SW480 (cell line): ENCODE measurements around the gene COMMD1.

Experiments used
- DNase-seq: peaks from one replicate; pipeline ENCODE4 v3.0.0-alpha.2; 2016; ENCODE audit warnings: low spot score

The COMMD1 gene

DNA sequence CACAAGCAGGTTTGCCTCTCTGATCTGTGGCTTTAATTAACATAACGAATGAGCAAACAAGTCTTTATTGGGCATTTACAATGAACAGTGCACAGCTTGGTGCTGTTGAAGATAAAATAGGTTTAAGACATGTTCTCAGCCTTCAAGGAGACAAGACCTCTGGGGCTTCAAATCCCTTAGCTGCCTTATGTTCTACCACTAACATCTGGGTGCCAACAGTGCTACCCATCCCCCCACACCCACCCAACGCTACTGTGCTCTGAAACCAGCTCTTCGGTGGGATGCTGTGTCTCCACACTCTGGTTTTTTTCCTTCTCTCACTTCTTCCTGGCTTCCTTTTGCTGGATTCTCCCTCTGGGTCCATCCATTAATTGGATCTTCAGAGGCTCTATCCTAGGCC is 276.4 kb downstream of the COMMD1 start:
- DNase-seq: no peak

DNA sequence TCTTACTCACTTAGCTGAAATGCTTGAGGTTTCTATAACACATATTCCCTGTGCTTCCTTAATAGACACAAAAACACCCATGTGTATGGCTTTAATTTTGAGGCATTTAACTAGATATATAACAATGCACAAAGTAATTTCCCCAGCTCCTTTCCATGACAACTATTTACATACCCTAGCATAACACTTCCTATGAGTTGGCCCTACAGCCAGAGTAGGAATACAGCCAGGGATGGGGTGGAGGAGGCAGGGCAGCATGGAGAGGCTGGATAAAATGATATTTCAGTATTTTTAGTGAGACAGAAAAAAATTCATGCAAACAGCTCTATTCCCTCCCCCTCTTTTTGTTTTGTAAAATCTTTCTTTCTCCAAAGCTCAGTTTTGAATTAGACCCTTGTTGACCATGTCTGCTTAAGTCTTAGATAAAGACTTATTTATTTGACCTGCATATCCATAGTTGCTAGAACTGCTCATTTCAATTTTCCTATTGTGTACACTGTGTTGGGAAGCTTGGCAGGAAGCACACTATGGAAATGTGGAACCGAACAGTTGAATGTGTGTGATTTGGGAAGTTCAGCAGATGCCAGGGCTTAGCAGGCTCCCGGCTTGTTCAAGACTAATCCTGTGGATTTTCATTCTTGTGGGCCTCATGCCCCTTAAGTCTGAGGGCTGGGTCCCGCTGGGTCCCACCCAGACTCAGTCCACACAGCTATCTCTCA is 279.2 kb downstream of the COMMD1 start:
- no peak for DNase-seq
